ENCODE measurements around the gene KRTAP9-6.

- no peak for TF ChIP-seq CTCF (conservative IDR thresholded peaks at IDR 0.05; ENCODE audit: low read length)
- no peak for TF ChIP-seq EZH2phosphoT487 (IDR thresholded peaks at IDR 0.05; ENCODE audit: borderline replicate concordance)
Observed at GRCh38 chr17:41302981-41303380, 37.8 kb downstream of the KRTAP9-6 start.

Measured in Loucy (cell line).